Measurements from ENCODE around the gene SLC17A1. TPM values are rescaled to one million over a fixed set of nuclear protein-coding genes. Genes with fewer than 3 reads are reported as not detected.

SLC17A1 gene
- total and polyA plus RNA-seq, 2 of the 13 experiments (the other 11 are each of a cell fraction or from before 2014, with no cell fraction given): 0.09 to 2.1 TPM

DNA sequence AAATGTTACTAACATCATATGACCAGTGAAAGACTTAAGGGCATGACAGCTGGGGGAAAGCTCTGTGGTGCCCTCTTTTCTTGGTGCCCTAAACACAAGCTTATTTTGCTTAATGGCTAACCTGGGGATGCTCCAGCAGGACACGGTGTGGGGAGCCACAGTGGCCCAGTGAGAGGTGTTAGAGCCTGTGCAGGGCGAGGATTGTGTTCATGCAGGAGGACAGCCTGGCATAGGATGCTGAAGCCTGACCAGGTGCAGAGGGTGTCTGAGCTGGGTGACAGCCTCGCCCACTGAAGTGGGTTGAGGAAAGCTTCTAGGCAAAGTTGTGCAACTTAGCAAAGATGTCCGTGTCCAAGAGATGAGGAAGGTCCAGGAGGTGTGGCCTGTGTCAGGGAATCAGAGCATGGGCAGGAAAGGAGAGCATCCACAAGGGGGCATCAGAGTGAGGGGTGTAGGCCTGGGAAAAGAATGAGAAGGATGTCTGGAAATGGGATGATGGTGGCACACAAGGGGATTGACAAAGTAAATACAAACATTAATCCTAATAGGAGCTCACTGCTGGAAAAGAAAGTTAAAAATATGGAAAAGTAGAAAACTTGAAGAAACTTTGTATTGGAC is 43.4 kb downstream of the SLC17A1 start:
- Histone ChIP-seq H3K4me3 (replicated peaks in 1 of 3; ENCODE audit: insufficient read depth in 1 of 3, low read depth in 2 of 3, low read length in 3 of 3) (no peak overlapping the region), H3K27ac (ENCODE audit: extremely low read length, insufficient read depth, low read length) (no peak overlapping the region), H3K4me2 (ENCODE audit: low read depth, low read length) (no peak overlapping the region), H3K9ac (ENCODE audit: insufficient read depth, low read depth, low read length) (no peak overlapping the region), H3K4me1 (ENCODE audit: insufficient read depth, low read length) (no peaks in the 10 kb centered on the region; the same call in 1 of the 2 replicates), H3K9me3 (ENCODE audit: low read length) (no peaks in the 10 kb centered on the region), H3K27me3 (ENCODE audit: control insufficient read depth in 1 of 2, insufficient read depth in 2 of 2, low read length in 2 of 2) (no peaks in the 10 kb centered on the region), H4K20me1 (ENCODE audit: insufficient read depth, low read length) (no peaks in the 10 kb centered on the region), H3K79me2 (ENCODE audit: insufficient read depth, low read length) (no peaks in the 10 kb centered on the region), H2AFZ (ENCODE audit: low read length) (no peak overlapping the region), H3K36me3 (replicated peaks in 1 of 2; ENCODE audit: control insufficient read depth in 1 of 2, insufficient read depth in 2 of 2, low read length in 2 of 2) (no peaks in the 10 kb centered on the region)
- ATAC-seq (peak; percentile 99), FAIRE-seq (peak; percentile 86), DNase-seq (ENCODE audit: low spot score) (peak; percentile 72)
- intact Hi-C loops (cut with micrococcal nuclease; ENCODE audit: unreplicated experiment) (loop anchor here (1.0 kb wide), 3 partner anchors 102 to 215 kb away; no protein-coding TSS in a partner anchor), in situ Hi-C loops (cut with HindIII; ENCODE audit: extremely low pct_ligation_motif_present, low pct_unique_long_range_greater_than_20kb) (no loop called here)
- ChIA-PET POLR2A (no interaction called here), CTCF (ENCODE audit: low intra/inter-chr PET ratio, low total read pairs) (interaction anchor here (1.0 to 2.6 kb wide), 8 partner anchors 100 to 215 kb away, joined by 3 to 59 read pairs (median 4); no protein-coding TSS in a partner anchor)
- no TSS peak for BruUV-seq (replicated peaks)
- 42% methylated on average over 4 of the region's 4 CpGs for WGBS (ENCODE audit: low lambda C conversion rate)
- TF ChIP-seq, protein P1, sequence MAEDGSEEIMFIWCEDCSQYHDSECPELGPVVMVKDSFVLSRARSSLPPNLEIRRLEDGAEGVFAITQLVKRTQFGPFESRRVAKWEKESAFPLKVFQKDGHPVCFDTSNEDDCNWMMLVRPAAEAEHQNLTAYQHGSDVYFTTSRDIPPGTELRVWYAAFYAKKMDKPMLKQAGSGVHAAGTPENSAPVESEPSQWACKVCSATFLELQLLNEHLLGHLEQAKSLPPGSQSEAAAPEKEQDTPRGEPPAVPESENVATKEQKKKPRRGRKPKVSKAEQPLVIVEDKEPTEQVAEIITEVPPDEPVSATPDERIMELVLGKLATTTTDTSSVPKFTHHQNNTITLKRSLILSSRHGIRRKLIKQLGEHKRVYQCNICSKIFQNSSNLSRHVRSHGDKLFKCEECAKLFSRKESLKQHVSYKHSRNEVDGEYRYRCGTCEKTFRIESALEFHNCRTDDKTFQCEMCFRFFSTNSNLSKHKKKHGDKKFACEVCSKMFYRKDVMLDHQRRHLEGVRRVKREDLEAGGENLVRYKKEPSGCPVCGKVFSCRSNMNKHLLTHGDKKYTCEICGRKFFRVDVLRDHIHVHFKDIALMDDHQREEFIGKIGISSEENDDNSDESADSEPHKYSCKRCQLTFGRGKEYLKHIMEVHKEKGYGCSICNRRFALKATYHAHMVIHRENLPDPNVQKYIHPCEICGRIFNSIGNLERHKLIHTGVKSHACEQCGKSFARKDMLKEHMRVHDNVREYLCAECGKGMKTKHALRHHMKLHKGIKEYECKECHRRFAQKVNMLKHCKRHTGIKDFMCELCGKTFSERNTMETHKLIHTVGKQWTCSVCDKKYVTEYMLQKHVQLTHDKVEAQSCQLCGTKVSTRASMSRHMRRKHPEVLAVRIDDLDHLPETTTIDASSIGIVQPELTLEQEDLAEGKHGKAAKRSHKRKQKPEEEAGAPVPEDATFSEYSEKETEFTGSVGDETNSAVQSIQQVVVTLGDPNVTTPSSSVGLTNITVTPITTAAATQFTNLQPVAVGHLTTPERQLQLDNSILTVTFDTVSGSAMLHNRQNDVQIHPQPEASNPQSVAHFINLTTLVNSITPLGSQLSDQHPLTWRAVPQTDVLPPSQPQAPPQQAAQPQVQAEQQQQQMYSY (CRISPR knock-in tag; IDR thresholded peaks at IDR 0.05): no peak
- TF ChIP-seq KLF9 (CRISPR knock-in tag; IDR thresholded peaks at IDR 0.05; ENCODE audit: low read depth): no peak
- 0 out of 2 replicates have a peak, but pooled peaks have one; percentile 42 for TF ChIP-seq ZNF331 (CRISPR knock-in tag; IDR thresholded peaks at IDR 0.05)
- TF ChIP-seq, protein P2, sequence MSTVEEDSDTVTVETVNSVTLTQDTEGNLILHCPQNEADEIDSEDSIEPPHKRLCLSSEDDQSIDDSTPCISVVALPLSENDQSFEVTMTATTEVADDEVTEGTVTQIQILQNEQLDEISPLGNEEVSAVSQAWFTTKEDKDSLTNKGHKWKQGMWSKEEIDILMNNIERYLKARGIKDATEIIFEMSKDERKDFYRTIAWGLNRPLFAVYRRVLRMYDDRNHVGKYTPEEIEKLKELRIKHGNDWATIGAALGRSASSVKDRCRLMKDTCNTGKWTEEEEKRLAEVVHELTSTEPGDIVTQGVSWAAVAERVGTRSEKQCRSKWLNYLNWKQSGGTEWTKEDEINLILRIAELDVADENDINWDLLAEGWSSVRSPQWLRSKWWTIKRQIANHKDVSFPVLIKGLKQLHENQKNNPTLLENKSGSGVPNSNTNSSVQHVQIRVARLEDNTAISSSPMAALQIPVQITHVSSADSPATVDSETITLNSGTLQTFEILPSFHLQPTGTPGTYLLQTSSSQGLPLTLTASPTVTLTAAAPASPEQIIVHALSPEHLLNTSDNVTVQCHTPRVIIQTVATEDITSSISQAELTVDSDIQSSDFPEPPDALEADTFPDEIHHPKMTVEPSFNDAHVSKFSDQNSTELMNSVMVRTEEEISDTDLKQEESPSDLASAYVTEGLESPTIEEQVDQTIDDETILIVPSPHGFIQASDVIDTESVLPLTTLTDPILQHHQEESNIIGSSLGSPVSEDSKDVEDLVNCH (CRISPR knock-in tag; IDR thresholded peaks at IDR 0.05): no peak
- no peak for TF ChIP-seq RAD51 (IDR thresholded peaks at IDR 0.05; ENCODE audit: borderline replicate concordance)
- TF ChIP-seq ERF (CRISPR knock-in tag; IDR thresholded peaks at IDR 0.05): 0 out of 2 replicates have a peak, but pooled peaks have one; percentile 62
- TF ChIP-seq SALL1 (CRISPR knock-in tag; IDR thresholded peaks at IDR 0.05): peak; percentile 45; the same call in 1 of the 2 replicates
- TF ChIP-seq, protein P3, sequence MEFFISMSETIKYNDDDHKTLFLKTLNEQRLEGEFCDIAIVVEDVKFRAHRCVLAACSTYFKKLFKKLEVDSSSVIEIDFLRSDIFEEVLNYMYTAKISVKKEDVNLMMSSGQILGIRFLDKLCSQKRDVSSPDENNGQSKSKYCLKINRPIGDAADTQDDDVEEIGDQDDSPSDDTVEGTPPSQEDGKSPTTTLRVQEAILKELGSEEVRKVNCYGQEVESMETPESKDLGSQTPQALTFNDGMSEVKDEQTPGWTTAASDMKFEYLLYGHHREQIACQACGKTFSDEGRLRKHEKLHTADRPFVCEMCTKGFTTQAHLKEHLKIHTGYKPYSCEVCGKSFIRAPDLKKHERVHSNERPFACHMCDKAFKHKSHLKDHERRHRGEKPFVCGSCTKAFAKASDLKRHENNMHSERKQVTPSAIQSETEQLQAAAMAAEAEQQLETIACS (CRISPR knock-in tag; IDR thresholded peaks at IDR 0.05): no peak
- TF ChIP-seq ZMYM4 (CRISPR knock-in tag; IDR thresholded peaks at IDR 0.05): 0 out of 2 replicates have a peak, but pooled peaks have one; percentile 17

Measured in HepG2 (cell line).